Measurements from ENCODE around the gene GALR3.
A peak's percentile ranks its signal among the peaks of the same experiment; 100 is the strongest.
"Not testable (repeated sequence)": the region's sequence is repeated elsewhere in the genome, so short reads cannot be mapped to it uniquely, and the experiment has no call there.

Gene GALR3

DNA sequence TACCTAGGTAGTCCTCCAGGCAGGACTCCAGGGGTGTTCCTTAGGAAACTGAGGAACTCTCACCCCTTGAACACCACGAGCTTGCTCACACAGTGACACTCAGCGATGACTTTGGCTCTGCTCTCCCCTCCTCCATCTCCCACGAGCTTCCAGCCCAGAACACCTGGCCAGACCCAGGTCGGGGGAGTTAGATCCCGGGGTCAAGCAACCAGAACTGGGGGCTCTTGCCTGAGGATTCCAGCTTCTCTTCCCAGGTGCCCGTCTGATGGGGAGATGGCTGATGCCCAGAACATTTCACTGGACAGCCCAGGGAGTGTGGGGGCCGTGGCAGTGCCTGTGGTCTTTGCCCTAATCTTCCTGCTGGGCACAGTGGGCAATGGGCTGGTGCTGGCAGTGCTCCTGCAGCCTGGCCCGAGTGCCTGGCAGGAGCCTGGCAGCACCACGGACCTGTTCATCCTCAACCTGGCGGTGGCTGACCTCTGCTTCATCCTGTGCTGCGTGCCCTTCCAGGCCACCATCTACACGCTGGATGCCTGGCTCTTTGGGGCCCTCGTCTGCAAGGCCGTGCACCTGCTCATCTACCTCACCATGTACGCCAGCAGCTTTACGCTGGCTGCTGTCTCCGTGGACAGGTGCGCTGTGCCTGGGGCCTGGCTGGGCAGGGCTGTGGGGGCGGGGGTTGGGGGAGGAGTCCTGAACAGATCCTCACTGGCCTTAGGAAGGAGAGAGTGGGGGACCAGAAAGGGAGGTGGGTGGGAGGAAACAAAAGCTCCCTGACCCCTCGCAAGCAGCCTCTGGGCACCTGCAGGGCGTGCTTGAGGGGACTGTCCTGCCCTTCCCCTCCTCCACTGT lies at the start of gene GALR3:
TSS of gene GALR3 (plus strand) at position 249 of the 852 bp plus-strand sequence. CDS start at position 274, 25 bp downstream.
- DNase-seq (ENCODE audit: low read depth), result no peak

- DNase-seq (ENCODE audit: low read depth), result no peak
Observed at GRCh38 chr22:37774728-37775127, 48.5 kb upstream of the GALR3 start.

GRCh38 chr22:37775785-37776638 lies 47.2 kb upstream of the GALR3 start:
- no peak for DNase-seq (ENCODE audit: low read depth)

- no peak for DNase-seq (ENCODE audit: low read depth)
Observed at GRCh38 chr22:37776639-37777005, 46.6 kb upstream of the GALR3 start.

- no peak for DNase-seq (ENCODE audit: low read depth)
Observed at GRCh38 chr22:37777122-37777687, 46.0 kb upstream of the GALR3 start.

GRCh38 chr22:37778370-37779009 lies 44.7 kb upstream of the GALR3 start:
- DNase-seq (ENCODE audit: low read depth), result no peak

DNA sequence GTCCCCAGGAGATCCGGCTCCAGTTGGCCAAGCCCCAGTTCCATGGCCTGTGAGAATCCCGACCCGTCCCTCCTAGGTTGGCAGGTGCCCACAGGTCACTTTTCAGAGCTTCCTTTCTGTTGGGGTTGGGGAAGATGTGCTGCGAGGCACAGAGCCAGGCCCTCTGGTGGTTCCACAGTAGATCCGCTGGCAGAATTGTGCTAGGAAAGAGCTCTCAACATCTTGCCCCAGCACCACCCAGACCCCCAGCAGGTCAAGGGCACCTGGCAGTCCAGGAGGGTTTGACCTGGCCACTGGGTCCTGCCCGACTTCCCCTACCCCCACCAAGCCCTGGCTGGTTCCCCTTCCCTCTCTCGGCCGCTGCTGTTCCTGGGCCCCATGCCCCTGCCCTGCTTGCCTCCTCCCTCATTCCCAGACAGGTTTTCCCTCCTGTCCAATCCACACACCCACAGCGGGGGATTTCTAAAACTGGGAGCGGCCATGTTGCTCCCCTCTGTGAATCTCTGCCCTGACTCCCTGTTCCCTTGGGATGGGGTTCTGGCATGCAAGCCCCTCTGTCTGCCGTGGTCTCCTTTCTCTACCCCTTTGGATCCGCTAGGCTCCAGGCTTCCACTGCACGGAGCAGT lies 41.6 kb upstream of the GALR3 start:
- DNase-seq (ENCODE audit: low read depth), result no peak

DNA sequence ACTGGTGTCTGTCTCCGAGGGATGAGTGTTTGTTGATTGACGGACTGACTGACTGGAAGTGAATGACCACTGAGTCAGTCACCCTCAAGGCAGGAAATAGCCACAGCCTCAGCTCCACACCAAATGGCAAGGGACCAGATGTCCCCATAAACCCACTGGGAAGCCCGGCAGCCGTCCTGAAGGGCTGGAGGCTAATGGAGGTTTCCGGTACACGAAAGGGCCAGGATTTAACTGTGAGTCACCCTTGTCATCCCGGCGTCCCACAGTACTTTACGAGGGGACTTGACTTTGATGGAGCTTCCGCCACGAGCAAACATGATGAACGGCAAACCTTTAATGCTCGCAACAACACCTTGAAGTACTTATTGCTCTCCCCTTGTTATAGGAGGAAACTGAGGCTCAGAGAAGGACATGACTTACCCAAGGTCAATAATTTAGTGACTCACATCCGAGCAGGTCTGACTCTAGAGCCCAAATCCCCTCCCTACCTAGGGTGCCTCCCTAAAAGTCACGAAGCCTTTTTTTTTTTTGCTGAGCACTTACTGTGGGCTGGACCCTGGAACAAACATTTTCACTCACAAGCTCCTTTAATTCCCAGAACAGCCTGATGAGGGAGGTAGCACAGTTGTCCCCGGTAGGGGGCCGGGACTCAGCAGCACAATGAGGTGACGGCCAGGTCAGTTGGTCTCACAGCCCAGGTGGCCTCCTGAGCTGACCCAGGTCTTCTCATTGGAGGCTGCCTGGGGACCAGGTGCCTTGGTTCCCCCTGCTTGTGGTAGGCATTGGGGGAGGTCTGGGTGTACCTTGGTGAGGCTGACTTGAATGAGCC lies 40.6 kb upstream of the GALR3 start:
- no peak for DNase-seq (ENCODE audit: low read depth)

- DNase-seq (ENCODE audit: low read depth), result no peak
Observed at GRCh38 chr22:37784829-37785495, 38.2 kb upstream of the GALR3 start.

- no peak for DNase-seq (ENCODE audit: low read depth)
Observed at GRCh38 chr22:37790234-37790633, 32.9 kb upstream of the GALR3 start.

DNA sequence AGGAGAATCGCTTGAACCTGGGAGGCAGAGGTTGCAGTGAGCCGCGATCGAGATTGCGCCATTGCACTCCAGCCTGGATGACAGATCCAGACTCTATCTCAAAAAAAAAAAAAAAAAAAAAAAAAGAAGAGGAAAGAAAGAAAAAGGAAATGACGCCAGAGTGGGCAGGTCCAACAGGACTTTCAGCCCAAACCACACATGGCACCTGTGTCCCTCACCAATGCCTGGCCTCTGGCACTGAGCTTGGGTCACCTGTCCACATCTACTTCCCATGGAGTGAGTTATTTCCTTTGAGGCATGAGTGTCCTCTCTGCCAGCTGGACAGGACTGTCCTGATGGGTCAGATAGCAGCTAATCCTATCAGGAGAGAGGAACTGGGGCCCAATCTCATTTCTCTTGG lies 30.7 kb upstream of the GALR3 start:
- DNase-seq (ENCODE audit: low read depth), result no peak

GRCh38 chr22:37794376-37794775 lies 28.8 kb upstream of the GALR3 start:
- no peak for DNase-seq (ENCODE audit: low read depth)

DNA sequence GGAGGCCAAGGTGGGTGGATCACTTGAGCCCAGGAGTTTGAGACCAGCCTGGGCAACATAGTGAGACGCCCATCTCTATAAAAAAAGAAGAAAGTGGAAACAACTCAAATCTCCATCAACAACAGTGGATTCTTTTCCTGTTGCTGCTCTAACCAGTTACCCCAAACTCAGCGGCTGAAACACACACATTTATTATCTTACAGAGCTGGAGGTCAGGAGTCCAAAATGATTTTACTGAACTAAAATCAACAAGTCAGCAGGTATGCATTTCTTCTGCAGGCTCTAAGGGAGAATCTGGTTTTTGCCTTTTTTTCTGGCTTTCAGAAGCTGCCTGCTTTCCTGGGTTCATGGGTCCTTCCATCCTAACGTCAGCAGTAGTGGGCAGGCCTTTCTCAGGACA lies 27.1 kb upstream of the GALR3 start:
- no peak for DNase-seq (ENCODE audit: low read depth)

DNA sequence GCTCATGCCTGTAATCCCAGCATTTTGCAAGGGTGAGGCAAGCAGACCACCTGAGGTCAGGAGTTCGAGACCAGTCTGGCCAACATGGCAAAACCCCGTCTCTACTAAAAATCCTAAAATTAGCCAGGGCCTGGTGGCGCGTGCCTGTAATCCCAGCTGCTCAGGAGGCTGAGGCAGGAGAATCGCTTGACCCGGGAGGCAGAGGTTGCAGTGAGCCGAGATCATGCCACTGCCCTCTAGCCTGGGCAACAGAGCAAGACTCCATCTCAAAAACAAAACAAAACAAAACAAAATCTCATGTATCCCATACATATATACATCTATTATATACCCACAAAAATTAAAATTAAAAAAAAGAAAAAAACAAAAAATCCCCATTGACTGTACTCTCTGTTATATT lies 25.9 kb upstream of the GALR3 start:
- DNase-seq (ENCODE audit: low read depth), result not testable (repeated sequence)

GRCh38 chr22:37797874-37798500 lies 25.2 kb upstream of the GALR3 start:
- DNase-seq (ENCODE audit: low read depth), result no peak

DNA sequence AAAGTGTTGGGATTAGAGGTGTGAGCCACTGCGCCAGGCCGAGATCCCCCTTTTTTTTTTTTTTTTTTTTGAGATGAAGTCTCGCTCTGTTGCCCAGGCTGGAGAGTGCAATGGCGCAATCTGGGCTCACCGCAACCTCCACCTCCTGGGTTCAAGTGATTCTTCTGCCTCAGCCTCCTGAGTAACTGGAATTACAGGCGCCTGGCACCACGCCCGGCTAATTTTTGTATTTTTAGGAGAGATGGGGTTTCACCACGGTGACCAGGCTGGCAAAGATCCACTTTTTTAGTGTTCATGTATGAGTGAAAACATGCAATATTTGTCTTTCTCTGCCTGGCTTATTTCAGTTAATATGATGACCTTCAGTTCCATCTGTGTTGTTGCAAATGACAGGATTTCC lies 23.2 kb upstream of the GALR3 start:
- not testable (repeated sequence) for DNase-seq (ENCODE audit: low read depth)

- DNase-seq (ENCODE audit: low read depth), result no peak
Observed at GRCh38 chr22:37801946-37802309, 21.3 kb upstream of the GALR3 start.

DNA sequence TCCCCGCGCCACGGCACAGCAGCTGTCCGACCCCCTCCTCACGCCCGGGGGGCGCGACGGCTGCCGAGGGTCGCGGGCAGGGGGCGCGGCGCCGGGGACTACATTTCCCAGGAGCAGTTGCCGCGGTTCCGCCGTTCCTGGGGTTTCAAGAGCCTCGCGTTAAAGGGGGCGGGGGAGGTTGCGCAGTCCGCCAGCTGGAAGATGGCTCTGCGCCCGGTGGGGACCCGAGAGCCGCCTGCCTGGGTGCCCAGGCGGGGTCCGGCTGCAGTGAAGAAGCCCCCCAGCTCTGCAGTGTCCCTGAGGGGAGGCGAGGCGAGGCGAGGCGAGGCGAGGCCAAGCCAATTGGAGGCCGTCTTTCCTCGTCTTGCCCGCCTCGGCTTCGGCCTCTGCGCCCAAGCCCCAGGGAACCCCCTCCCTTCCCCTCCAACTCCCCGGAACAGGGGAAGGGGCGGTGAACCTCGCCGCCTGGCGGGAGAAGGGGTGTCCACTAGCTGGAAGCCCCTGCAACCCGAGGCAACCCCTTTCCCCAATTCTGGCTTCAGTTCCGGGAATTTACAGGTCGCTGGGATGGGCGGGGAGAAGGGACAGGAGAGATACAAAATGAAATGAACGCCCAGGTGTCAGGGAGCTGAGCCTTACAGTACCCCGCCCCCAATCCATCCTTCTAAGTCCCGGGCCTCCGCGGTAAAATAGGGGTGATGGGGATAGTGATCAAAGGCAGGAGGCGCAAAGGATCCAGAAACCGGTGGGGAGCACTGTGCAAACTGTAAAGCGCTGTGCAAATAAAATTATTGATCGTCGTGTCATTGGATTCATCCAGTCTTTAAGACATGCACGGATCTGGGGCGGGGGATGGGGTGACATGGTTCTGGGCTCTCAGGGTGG lies 20.6 kb upstream of the GALR3 start:
- no peak for DNase-seq (ENCODE audit: low read depth)

DNA sequence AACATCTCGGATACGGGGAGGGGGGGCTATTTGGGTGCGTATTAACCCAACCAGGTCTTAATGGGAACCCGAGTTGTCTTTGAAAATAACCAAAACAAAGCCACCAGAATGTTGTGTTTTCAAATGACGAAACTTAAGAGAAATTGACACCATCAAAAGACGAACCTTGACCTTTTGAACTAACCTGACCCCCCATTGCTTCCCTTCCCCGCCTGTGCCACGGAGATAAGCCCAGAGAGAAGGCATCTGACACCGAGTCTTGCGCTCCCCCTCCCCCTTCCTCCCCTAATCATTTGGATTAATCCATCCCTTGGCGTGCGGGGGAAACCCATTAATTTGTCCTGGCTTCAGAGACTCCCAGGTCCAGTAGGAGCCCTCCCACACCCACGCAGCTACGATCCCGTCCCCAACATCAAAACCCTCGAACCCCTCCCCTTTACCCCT lies 20.0 kb upstream of the GALR3 start:
- peak; percentile 90 for DNase-seq (ENCODE audit: low read depth)

All from CMK (cell line).